Body of pancreas (tissue), 4 donors: ENCODE results near the gene AEN. TPM values are rescaled to one million over a fixed set of nuclear protein-coding genes. Genes with fewer than 3 reads are reported as not detected.
"Not testable (repeated sequence)": the region's sequence is repeated elsewhere in the genome, so short reads cannot be mapped to it uniquely, and the experiment has no call there.

Experiments used
- ATAC-seq: fragments of 150-250 bp; one replicate; pipeline ENCODE4 v1.9.1; 2016
- DNase-seq, 4 donors: peaks; one replicate each; pipeline ENCODE4 v3.0.0-alpha.2; 2019
- H3K27ac ChIP-seq, 4 donors: fragments of 200-600 bp; sonication (generic); 1 replicate in 3 of 4; 2 replicates in 1 of 4; pipeline versions ENCODE4 v1.5.1 to v1.6.1; 2016 to 2019; ENCODE audit warnings: mild to moderate bottlenecking in 1 of 4, mixed read lengths in 1 of 4, moderate library complexity in 1 of 4
- H3K27me3 ChIP-seq, 2 donors: fragments of 200-600 bp; sonication (generic); one replicate each; pipeline ENCODE4 v1.6.0; 2016; ENCODE audit warnings: mild to moderate bottlenecking in 1 of 2
- H3K36me3 ChIP-seq, 2 donors: fragments of 200-600 bp; sonication (generic); replicated peaks in 1 of 2; 2 replicates each; pipeline ENCODE4 v1.5.1; 2016; ENCODE audit warnings: low read depth in 2 of 2; ENCODE audit not compliant: insufficient read depth in 1 of 2
- H3K4me1 ChIP-seq: fragments of 200-600 bp; sonication (generic); one replicate; pipeline ENCODE4 v1.6.0; 2016
- H3K4me3 ChIP-seq, 2 donors: fragments of 200-600 bp; sonication (generic); 1 replicate in 1 of 2; 2 replicates in 1 of 2; pipeline ENCODE4 v1.5.1; 2016 to 2019
- H3K9me3 ChIP-seq, 3 donors: fragments of 200-600 bp; sonication (generic); 1 replicate in 2 of 3; 2 replicates in 1 of 3; pipeline ENCODE4 v1.5.1; 2016
- POLR2A ChIP-seq, 3 donors: fragments of 450-650 bp; IDR thresholded peaks; one replicate each; pipeline ENCODE4 v1.6.1; 2016; ENCODE audit warnings: antibody characterized with exemption in 3 of 3, mild to moderate bottlenecking in 2 of 3
- WGBS, 2 donors: methylation state at CpG; one replicate each; pipeline ENCODE4 v1.1.5; 2017; 5-methylcytosine and 5-hydroxymethylcytosine counted together
- intact Hi-C: fragments of 100-400 bp; cut with DNase I; formaldehyde crosslinking; loops from one replicate; pipeline ENCODE4 v1.15.1; 2023
- total RNA-seq, 2 donors: library from RNA; depleted of rRNA; stranded (reverse); fragments of >200 nt; gene quantifications; one replicate each; pipeline ENCODE4 v1.1.0, GENCODE V29; 2016
- TF ChIP-seq, protein P1 (sequence below), 7 experiments: fragments of 450-650 bp in 4 of 7; fragments of 200-600 bp in 3 of 7; sonication (generic) in 3 of 7; IDR thresholded peaks; one replicate each; pipeline ENCODE4 v1.5.1; 2016 to 2019; ENCODE audit warnings: antibody characterized with exemption in 7 of 7

Gene AEN
- total RNA-seq, 2 donors from 2014 or later: 20.4 to 23.3 TPM

DNA sequence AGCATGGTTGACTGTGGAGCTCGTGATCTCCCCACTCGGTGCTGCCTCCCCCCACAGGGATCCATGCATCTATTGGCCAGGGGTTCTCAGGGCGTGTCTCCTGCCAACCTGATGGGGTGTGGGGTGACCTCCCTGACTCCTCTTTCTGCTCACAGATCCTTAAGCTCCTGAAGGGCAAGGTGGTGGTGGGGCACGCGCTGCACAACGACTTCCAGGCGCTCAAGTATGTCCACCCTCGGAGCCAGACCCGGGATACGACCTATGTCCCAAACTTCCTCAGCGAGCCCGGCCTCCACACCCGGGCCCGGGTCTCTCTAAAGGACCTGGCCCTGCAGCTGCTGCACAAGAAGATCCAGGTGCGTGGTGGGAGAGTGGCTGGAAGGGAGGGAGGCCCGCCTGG, 7.9 kb downstream of the AEN start:
- TF ChIP-seq, protein P1, sequence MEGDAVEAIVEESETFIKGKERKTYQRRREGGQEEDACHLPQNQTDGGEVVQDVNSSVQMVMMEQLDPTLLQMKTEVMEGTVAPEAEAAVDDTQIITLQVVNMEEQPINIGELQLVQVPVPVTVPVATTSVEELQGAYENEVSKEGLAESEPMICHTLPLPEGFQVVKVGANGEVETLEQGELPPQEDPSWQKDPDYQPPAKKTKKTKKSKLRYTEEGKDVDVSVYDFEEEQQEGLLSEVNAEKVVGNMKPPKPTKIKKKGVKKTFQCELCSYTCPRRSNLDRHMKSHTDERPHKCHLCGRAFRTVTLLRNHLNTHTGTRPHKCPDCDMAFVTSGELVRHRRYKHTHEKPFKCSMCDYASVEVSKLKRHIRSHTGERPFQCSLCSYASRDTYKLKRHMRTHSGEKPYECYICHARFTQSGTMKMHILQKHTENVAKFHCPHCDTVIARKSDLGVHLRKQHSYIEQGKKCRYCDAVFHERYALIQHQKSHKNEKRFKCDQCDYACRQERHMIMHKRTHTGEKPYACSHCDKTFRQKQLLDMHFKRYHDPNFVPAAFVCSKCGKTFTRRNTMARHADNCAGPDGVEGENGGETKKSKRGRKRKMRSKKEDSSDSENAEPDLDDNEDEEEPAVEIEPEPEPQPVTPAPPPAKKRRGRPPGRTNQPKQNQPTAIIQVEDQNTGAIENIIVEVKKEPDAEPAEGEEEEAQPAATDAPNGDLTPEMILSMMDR (IDR thresholded peaks at IDR 0.05): no peak
- TF ChIP-seq POLR2A (IDR thresholded peaks at IDR 0.05): no peak
- Histone ChIP-seq H3K36me3 (peaks cover 0 to 18% of the 10 kb centered on the region in 2 donors), H3K27me3 (no peaks in the 10 kb centered on the region), H3K9me3 (no peaks in the 10 kb centered on the region), H3K4me1 (peaks cover 38% of the 10 kb centered on the region), H3K4me3 (no peak overlapping the region), H3K27ac (no peak overlapping the region)
- WGBS, 2 donors: 84 to 94% methylated on average over 10 to 15 of the region's 16 CpGs
- DNase-seq (no peak), ATAC-seq (no peak)
- intact Hi-C loops: no loop called here

DNA sequence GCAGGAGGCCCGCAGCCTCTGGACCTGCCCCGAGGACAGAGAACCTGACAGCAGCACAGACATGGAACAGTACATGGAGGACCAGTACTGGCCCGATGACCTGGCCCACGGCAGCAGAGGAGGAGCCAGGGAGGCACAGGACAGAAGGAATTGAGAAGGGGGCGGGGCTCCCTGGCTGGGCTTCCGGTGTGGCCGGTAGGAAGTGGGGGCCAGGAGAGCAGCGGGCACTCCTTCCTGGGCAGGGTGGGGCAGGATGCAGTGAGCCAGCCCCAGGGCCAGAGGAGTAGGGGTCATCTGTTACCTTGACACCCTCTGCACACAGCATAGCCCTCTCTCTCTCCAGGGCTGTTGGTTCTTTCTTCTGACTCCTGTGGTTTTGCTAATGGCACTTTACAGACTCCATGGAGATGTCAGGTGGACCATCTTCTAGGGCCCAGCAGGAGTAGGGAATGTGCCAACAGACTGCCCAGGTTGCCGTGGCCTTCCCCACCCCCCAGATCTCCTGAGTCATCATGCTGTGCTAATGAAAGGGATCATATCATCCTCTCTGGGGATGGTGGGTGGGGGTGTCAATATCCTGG, 9.1 kb downstream of the AEN start:
- Histone ChIP-seq H3K4me3 (no peak overlapping the region), H3K27ac (peak overlapping the region in 2 of 4 donors; percentile 10 to 30), H3K9me3 (no peaks in the 10 kb centered on the region), H3K4me1 (peaks cover 29% of the 10 kb centered on the region), H3K36me3 (peaks cover 0 to 18% of the 10 kb centered on the region in 2 donors), H3K27me3 (no peaks in the 10 kb centered on the region)
- DNase-seq (peak in 3 of 4 donors; percentile 35 to 49 (median 36)), ATAC-seq (peak; percentile 39)
- TF ChIP-seq, protein P1 (IDR thresholded peaks at IDR 0.05): no peak
- TF ChIP-seq POLR2A (IDR thresholded peaks at IDR 0.05): no peak
- intact Hi-C loops: no loop called here
- 54 to 92% methylated on average over 4 to 9 of the region's 9 CpGs for WGBS, 2 donors

DNA sequence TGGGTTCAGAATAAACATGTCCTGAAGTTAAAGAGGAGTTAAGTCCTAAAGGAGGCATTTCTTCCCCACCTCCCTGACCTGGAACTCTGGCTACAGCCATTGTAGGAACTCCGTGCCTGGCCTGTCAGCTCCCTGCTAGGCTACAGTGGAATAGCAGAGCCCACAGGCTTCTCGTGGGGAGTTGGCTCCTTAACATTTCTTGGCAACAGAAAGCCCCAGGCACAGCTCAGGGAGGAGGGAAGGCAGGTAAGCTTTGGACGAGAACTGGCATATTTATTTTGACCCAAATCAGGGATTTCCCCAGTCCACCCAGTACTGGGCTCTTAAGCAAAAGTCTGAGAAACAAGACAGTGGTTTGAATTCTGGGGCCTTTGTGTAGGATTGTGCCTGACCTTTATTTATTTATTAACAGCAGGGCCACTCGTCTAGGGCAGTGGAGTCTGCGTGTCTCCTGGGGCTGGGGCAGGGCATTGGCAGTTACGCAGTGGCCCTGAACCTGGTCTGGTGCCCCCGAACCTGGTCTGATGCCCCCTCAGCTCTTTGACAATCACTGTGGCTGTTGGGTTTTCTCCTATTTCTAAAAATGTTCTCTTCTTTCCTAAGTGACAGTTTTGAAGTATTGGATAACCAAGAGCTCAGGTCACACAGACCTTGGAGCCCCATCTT, 9.8 kb downstream of the AEN start:
- TF ChIP-seq POLR2A (IDR thresholded peaks at IDR 0.05): no peak
- TF ChIP-seq, protein P1 (IDR thresholded peaks at IDR 0.05): no peak
- Histone ChIP-seq H3K4me1 (peaks cover 35% of the 10 kb centered on the region), H3K36me3 (peaks cover 0 to 18% of the 10 kb centered on the region in 2 donors), H3K4me3 (no peak overlapping the region), H3K27ac (peak overlapping the region in 2 of 4 donors; percentile 10 to 30), H3K9me3 (no peaks in the 10 kb centered on the region), H3K27me3 (no peaks in the 10 kb centered on the region)
- DNase-seq (no peak), ATAC-seq (no peak)
- 81 to 86% methylated on average over 5 to 7 of the region's 7 CpGs for WGBS, 2 donors
- intact Hi-C loops: no loop called here

DNA sequence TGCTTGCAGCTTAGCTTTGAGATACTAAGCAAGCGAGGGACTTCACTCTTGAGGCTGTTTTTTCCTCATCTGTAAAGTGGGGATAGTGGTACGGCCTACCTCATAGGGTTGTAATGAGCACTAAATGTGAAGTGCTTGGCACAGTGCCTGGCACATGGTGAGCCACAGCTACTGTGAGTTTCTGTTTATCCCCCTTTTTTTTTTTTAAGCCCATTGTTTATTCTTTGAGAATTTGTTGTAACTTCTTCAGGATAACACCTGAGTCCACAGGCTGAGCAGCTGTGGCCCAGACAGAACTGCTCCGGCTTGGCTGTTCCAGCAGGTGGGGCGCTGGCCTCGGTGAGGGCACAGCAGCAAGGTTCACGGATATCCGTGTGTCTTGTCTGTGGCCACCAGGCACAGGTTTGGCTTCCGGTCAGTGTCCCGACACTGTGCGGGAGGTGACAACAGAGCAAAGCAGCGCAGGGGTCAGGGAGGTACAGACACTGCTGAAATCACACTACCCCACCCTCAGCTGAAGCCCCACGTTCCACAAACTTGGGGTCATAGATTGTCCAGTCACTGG, 10.4 kb downstream of the AEN start:
- WGBS, 2 donors: 90 to 91% methylated on average over 12 of the region's 12 CpGs
- TF ChIP-seq, protein P1 (IDR thresholded peaks at IDR 0.05): no peak
- TF ChIP-seq POLR2A (IDR thresholded peaks at IDR 0.05): no peak
- DNase-seq: no peak
- no peaks in the 10 kb centered on the region for H3K27me3 ChIP-seq
- ATAC-seq: no peak
- H3K27ac ChIP-seq: no peak overlapping the region
- no peak overlapping the region for H3K4me3 ChIP-seq
- H3K4me1 ChIP-seq: peaks cover 37% of the 10 kb centered on the region
- H3K9me3 ChIP-seq: no peaks in the 10 kb centered on the region
- peaks cover 0 to 12% of the 10 kb centered on the region in 2 donors for H3K36me3 ChIP-seq
- intact Hi-C loops: no loop called here

DNA sequence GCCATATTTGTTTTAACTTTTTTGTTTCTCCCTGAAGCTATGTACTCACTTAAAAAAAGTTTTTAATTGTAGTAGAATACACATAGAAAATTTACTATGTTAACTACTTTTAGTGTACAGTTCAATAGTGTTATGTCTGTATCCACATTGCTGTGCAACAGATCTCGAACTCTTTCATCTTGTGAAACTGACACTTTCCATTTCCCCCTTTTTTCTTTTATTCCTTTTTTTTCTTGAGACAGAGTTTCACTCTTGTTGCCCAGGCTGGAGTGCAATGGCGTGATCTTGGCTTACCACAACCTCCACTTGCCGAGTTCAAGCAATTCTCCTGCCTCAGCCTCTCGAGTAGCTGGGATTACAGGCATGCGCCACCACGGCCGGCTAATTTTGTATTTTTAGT, 11.7 kb downstream of the AEN start:
- not testable (repeated sequence) for ATAC-seq
- WGBS, 2 donors: 80 to 86% methylated on average over 7 of the region's 7 CpGs

More for the DNA sequence above, 11.7 kb downstream of the AEN start:
- Histone ChIP-seq H3K4me1 (peaks cover 38% of the 10 kb centered on the region), H3K36me3 (peaks cover 0 to 10% of the 10 kb centered on the region in 2 donors)
- H3K9me3 ChIP-seq, H3K27ac ChIP-seq, DNase-seq, H3K27me3 ChIP-seq, intact Hi-C loops, H3K4me3 ChIP-seq: not testable (repeated sequence)
